D721Med (cell line): ENCODE results near the gene MBTPS1.

Source experiments
- DNase-seq: peaks from one replicate; pipeline ENCODE4 v3.0.0; 2011; ENCODE audit warnings: low spot score; ENCODE audit not compliant: insufficient read length
- FAIRE-seq: peaks from 2 replicates; lab custom pipeline; 2011; peaks lifted over from hg19 to GRCh38; lab: Jason Lieb, UNC
- TF ChIP-seq, protein P1 (sequence below): IDR thresholded peaks from 2 replicates; pipeline ENCODE4 v1.5.1; 2012; ENCODE audit warnings: mild to moderate bottlenecking, control low read depth; ENCODE audit not compliant: insufficient read depth; ENCODE audit errors: missing control alignments

The MBTPS1 gene

DNA sequence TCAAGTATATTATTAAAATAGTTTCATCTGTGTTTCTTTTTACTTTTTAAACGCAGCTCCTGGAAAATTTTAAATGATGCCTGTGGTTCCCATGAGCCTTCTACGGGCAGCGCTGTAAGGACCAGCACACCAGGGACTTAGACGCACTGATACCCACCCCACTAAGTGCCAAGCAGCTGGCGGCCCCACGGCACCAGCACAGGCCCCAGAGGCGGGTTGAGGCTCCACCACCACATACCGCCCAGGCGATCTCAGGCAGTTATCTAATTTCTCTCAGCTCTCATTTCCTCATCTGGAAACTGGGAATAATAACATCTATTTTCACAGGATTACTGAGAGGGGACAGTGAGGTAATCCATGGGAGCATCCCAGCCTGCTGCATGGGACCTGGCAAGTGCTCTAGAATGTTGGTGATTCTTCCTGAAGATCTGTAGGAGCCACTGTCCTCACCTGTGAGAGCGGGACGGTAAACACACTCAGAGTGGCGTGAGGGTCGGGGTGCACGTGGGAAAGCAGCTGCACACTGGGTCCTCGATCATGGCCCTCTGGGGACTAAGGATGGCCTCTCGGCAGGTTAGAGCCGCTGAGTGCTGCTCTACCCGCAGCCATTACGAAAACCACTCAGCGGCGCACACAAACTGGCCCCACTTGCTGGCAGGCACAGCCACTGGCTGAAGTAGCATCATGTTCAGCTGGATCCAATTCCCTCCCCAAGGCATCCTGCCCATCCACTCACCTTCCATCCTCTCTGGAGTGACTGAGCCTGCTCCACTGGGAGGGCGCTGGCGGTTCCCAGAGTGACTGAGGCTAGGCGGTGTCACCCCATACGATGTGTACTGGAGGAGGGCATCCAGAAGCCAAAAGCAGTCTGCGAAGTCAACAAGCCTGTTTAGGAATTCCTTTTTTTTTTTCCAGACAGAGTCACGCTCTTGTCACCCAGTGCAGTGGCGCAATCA is 56.5 kb downstream of the MBTPS1 start:
- DNase-seq (no peak), FAIRE-seq (no peak)
- TF ChIP-seq, protein P1, sequence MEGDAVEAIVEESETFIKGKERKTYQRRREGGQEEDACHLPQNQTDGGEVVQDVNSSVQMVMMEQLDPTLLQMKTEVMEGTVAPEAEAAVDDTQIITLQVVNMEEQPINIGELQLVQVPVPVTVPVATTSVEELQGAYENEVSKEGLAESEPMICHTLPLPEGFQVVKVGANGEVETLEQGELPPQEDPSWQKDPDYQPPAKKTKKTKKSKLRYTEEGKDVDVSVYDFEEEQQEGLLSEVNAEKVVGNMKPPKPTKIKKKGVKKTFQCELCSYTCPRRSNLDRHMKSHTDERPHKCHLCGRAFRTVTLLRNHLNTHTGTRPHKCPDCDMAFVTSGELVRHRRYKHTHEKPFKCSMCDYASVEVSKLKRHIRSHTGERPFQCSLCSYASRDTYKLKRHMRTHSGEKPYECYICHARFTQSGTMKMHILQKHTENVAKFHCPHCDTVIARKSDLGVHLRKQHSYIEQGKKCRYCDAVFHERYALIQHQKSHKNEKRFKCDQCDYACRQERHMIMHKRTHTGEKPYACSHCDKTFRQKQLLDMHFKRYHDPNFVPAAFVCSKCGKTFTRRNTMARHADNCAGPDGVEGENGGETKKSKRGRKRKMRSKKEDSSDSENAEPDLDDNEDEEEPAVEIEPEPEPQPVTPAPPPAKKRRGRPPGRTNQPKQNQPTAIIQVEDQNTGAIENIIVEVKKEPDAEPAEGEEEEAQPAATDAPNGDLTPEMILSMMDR = no peak

DNA sequence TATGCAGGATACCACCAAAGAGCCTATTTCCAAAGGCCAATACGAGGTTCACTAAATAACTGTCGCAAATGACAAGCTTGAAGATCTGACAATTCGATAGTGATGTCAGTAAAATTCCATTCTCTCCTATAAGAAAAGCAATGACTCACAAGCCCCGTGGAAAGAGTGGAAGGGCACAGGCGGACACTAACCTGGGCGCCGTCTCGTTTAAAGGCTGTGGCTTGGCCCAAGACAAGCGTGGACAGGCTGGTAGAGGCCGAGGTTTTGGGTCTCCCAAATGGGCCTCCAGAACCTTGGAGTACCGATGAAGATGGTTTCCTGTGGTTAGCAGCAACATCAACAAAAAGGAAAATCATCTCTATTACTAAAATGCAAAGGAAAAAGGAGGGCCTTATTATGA is 57.6 kb downstream of the MBTPS1 start:
- no peak for DNase-seq
- TF ChIP-seq, protein P1 = no peak
- FAIRE-seq = no peak

DNA sequence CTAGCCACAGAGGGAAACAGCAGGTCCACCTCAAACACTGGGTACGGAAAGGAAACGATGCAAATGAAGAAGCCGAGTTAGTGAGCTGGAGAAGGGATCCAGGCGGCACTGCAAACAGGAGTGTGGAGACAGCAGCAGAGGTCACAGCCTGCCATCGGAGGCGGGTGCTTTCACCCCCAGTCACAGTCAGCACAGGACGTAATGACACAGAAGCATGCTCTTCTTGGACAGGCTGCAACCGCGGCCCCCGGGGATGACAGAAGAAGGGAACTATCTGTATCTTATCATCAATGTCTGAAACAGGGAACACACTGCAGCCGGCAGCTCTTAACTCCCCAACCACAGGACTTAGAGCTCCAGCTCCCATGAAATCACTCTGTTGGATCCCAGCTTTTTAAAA is 58.1 kb downstream of the MBTPS1 start:
- TF ChIP-seq, protein P1 = no peak

DNA sequence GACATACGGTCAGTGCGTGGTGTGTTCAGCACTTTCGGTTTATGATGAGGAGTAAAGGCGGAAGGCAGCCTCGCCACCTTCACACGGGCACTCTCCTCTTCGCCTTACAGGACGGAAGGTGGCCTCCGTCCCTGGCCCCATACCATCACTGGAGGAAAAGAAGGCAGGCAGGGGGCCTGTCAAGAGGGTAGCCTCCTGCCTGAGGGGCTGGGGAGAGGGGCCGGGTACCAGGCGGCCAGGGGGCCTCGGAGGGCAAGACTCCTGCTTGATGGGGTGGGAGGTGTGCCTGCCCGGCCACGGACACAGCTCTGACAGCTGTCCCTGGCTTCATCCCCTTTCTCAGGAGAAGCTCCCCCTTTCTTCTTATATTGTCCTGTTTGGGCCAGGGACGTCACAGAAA is 58.5 kb downstream of the MBTPS1 start:
- no peak for DNase-seq
- no peak for FAIRE-seq
- TF ChIP-seq, protein P1 = no peak

More for the DNA sequence above, 58.1 kb downstream of the MBTPS1 start:
- DNase-seq (no peak), FAIRE-seq (no peak)

DNA sequence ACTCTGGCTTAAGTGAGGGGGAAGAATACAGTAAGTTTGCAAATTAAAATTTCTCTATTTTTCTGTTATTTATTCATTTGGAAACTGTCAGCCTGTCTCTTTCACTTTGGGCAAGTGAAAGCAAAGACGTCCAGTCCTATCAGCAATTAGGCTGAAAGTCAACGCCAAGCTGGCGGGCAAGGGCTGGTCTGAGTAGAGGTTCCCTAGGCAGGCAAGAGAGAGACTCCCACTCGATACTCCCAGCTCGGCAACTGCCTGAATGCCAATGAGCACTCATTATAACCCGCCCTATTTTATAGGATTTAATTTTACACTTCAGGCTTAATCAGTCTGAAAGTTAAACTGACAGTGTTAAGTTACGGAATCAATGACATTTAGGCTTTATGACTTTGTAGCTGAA is 59.8 kb downstream of the MBTPS1 start:
- TF ChIP-seq, protein P1 = no peak
- no peak for DNase-seq
- no peak for FAIRE-seq

DNA sequence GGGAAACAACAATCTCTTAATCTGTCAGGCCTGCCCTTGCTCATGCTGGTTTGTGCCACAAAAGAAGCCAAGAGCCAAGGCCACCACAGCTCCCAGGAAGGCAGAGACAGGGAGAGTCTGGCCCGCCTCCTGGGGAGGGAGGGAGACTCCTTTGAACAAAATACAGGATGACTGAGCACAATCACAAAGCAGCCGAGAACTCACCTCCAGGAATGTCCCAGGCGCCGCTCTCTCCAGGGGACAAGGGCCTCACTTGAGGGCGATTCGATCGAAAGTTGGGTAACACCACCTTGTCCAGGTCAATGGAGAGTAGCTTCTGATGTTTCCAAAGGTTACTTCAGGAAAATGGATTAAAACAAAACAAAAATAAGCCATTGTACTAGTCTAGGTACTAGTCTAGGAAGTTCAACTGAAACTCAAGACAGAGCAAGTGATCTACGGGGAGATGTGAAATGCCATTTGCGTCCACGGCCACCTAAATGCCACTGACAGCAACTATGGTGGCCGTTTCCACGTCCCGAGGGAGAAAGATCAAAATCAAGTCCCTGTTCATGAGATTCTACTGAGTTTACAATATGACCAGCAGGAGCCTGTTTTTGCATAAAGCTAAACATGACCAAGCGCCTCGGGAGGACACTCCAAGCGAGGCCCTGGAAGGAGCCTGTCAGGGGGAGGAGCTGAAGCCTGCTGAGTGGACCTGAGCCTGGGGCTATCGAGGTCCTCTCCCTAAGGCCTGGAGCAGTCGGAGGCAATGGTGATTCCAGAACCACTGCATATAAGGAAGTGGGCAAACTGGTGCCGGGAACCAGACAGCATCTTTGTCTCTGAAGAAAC is 60.7 kb downstream of the MBTPS1 start:
- TF ChIP-seq, protein P1 = no peak
- FAIRE-seq = no peak
- DNase-seq = no peak
